Glutamatergic neuron (in vitro differentiated cells): ENCODE measurements around the gene STX10. TPM values are rescaled to one million over a fixed set of nuclear protein-coding genes. Genes with fewer than 3 reads are reported as not detected.
"Not testable (repeated sequence)": the region's sequence is repeated elsewhere in the genome, so short reads cannot be mapped to it uniquely, and the experiment has no call there.

ENCODE experiments used
- DNase-seq: peaks from one replicate; pipeline ENCODE4 v3.0.0; 2022
- H3K27ac Mint-ChIP-seq: one replicate; pipeline ENCODE4 v1.8.0; 2020; ENCODE audit warnings: mild to moderate bottlenecking, mixed read lengths, inconsistent platforms; ENCODE audit not compliant: unreplicated experiment
- H3K27me3 Mint-ChIP-seq: one replicate; pipeline ENCODE4 v1.8.0; 2020; ENCODE audit warnings: mild to moderate bottlenecking, moderate library complexity, mixed read lengths, inconsistent platforms; ENCODE audit not compliant: unreplicated experiment
- H3K36me3 Mint-ChIP-seq: one replicate; pipeline ENCODE4 v1.8.0; 2020; ENCODE audit warnings: mild to moderate bottlenecking, mixed read lengths, inconsistent platforms; ENCODE audit not compliant: unreplicated experiment
- H3K4me1 Mint-ChIP-seq: one replicate; pipeline ENCODE4 v1.8.0; 2020; ENCODE audit warnings: mild to moderate bottlenecking, low read depth, mixed read lengths, inconsistent platforms; ENCODE audit not compliant: unreplicated experiment
- H3K4me3 Mint-ChIP-seq: one replicate; pipeline ENCODE4 v1.8.0; 2020; ENCODE audit warnings: mild to moderate bottlenecking, mixed read lengths, inconsistent platforms; ENCODE audit not compliant: unreplicated experiment
- H3K9me3 Mint-ChIP-seq: one replicate; pipeline ENCODE4 v1.8.0; 2020; ENCODE audit warnings: mild to moderate bottlenecking, moderate library complexity, mixed read lengths, inconsistent platforms; ENCODE audit not compliant: unreplicated experiment
- total RNA-seq: library from RNA; stranded (reverse); fragmentation: NEBNext Ultra II Directional; extraction: Animal tissue kit (Norgen Biotek cat#: 25700); gene quantifications from one replicate; pipeline ENCODE4 v1.2.1, GENCODE V29; 2021; ENCODE audit not compliant: unreplicated experiment
- TF ChIP-seq, protein P1 (sequence below): fragments of 200-600 bp; sonication (generic); IDR thresholded peaks from one replicate; pipeline ENCODE4 v1.5.0; 2021; ENCODE audit not compliant: partially characterized antibody, unreplicated experiment

Gene STX10
- total RNA-seq, 1 donor from 2014 or later, result 17.2 TPM

GRCh38 chr19:13189600-13189999 lies 39.4 kb upstream of the STX10 start:
- H3K27ac Mint-ChIP-seq, result no peak overlapping the region
- TF ChIP-seq, protein P1, sequence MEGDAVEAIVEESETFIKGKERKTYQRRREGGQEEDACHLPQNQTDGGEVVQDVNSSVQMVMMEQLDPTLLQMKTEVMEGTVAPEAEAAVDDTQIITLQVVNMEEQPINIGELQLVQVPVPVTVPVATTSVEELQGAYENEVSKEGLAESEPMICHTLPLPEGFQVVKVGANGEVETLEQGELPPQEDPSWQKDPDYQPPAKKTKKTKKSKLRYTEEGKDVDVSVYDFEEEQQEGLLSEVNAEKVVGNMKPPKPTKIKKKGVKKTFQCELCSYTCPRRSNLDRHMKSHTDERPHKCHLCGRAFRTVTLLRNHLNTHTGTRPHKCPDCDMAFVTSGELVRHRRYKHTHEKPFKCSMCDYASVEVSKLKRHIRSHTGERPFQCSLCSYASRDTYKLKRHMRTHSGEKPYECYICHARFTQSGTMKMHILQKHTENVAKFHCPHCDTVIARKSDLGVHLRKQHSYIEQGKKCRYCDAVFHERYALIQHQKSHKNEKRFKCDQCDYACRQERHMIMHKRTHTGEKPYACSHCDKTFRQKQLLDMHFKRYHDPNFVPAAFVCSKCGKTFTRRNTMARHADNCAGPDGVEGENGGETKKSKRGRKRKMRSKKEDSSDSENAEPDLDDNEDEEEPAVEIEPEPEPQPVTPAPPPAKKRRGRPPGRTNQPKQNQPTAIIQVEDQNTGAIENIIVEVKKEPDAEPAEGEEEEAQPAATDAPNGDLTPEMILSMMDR, result no peak
- no peaks in the 10 kb centered on the region for H3K4me1 Mint-ChIP-seq
- no peak overlapping the region for H3K4me3 Mint-ChIP-seq
- H3K27me3 Mint-ChIP-seq, result peaks cover 2% of the 10 kb centered on the region
- DNase-seq, result no peak
- no peaks in the 10 kb centered on the region for H3K36me3 Mint-ChIP-seq
- H3K9me3 Mint-ChIP-seq, result no peaks in the 10 kb centered on the region

- no peak for DNase-seq
- H3K27me3 Mint-ChIP-seq, result peaks cover 2% of the 10 kb centered on the region
- H3K4me1 Mint-ChIP-seq, result no peaks in the 10 kb centered on the region
- H3K4me3 Mint-ChIP-seq, result no peak overlapping the region
- no peaks in the 10 kb centered on the region for H3K9me3 Mint-ChIP-seq
- TF ChIP-seq, protein P1, result no peak
- no peak overlapping the region for H3K27ac Mint-ChIP-seq
- H3K36me3 Mint-ChIP-seq, result no peaks in the 10 kb centered on the region
Measured at GRCh38 chr19:13187419-13187818, 37.2 kb upstream of the STX10 start.

- H3K36me3 Mint-ChIP-seq, H3K27me3 Mint-ChIP-seq, H3K9me3 Mint-ChIP-seq, H3K4me3 Mint-ChIP-seq, H3K4me1 Mint-ChIP-seq, DNase-seq, H3K27ac Mint-ChIP-seq: not testable (repeated sequence)
Measured at GRCh38 chr19:13186688-13187087, 36.5 kb upstream of the STX10 start.

DNA sequence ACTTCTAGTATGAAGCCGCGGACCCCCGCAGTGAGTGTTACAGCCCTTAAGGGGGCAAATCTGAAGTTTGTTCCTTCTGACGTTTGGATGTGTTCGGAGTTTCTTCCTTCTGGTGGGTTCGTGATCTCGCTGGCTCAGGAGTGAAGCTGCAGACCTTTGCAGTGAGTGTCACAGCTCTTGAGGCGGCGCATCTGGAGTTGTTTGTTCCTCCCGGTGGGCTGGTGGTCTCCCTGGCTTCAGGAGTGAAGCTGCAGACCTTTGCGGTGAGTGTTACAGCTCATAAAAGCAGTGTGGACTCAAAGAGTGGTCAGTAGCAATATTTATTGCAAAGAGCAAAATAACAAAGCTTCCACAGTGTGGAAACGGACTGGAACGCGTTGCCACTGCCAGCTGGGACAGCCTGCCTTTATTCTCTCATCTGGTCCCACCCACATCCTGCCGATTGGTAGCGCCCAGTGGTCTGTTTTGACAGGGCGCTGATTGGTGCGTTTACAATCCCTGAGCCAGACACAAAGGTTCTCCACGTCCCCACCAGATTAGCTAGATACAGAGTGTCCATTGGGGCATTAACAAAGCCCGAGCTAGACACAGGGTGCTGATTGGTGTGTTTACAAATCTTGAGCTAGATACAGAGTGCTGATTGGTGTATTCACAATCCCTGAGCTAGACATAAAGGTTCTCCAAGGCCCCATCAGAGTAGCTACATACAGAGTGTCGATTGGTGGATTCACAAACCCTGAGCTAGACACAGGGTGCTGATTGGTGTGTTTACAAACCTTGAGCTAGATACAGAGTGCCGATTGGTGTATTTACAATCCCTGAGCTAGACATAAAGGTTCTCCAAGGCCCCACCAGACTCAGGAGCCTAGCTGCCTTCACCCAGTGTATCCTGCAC lies 35.8 kb upstream of the STX10 start:
- not testable (repeated sequence) for H3K4me3 Mint-ChIP-seq, H3K27ac Mint-ChIP-seq, H3K4me1 Mint-ChIP-seq, DNase-seq, H3K9me3 Mint-ChIP-seq, H3K36me3 Mint-ChIP-seq, H3K27me3 Mint-ChIP-seq

DNA sequence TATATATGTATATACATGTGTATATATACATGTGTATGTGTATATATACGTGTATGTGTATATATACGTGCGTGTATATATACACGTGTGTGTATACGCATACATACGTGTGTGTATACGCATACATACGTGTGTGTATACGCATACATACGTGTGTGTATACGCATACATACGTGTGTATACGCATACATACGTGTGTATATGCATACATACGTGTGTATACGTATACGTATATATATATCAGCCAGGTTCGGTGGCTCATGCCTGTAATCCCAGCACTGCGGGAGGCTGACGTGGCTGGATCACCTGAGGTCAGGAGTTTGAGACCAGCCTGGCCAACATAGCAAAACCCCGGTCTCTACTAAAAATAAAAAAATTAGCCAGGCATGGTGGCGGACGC lies 34.8 kb upstream of the STX10 start:
- H3K27ac Mint-ChIP-seq, result not testable (repeated sequence)

DNA sequence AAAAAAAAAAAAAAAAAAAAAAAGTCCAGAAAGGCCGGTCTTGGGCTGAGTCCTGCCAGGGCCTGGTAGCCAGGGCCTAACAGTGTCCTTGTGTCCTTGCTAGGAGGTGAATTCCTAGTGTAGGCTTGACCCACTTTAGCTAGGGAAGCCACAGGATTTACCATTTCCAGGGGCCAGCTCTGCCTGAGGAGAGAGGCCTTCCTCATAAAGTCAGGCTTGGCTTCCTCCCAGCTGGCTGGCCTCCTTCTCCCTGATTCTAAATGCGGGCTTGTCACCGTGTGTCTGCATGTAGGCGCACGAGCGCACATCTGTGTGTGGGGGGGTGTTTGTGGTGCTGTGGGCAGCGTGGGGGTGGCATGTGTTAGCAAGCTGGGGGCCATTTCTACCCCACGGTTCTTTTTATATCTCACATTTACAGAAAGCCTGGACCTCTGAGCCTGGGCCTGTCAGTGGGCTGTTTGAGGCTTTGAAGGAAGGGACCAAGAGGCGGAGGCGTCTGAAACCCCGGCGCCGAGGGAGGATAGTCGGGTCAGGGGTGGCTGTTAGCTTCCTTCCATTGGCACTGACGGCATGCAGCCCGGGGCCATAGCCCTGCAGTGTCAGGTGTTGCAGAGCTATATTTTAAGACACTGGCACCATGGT lies 31.7 kb upstream of the STX10 start:
- H3K36me3 Mint-ChIP-seq, result no peaks in the 10 kb centered on the region
- H3K9me3 Mint-ChIP-seq, result peaks cover 2% of the 10 kb centered on the region
- no peak overlapping the region for H3K4me3 Mint-ChIP-seq
- no peak overlapping the region for H3K27ac Mint-ChIP-seq
- H3K4me1 Mint-ChIP-seq, result peaks cover 3% of the 10 kb centered on the region
- TF ChIP-seq, protein P1, result no peak
- no peaks in the 10 kb centered on the region for H3K27me3 Mint-ChIP-seq
- no peak for DNase-seq

More for the DNA sequence above, 34.8 kb upstream of the STX10 start:
- H3K4me1 Mint-ChIP-seq, H3K27me3 Mint-ChIP-seq, H3K9me3 Mint-ChIP-seq, H3K36me3 Mint-ChIP-seq, DNase-seq, H3K4me3 Mint-ChIP-seq: not testable (repeated sequence)

DNA sequence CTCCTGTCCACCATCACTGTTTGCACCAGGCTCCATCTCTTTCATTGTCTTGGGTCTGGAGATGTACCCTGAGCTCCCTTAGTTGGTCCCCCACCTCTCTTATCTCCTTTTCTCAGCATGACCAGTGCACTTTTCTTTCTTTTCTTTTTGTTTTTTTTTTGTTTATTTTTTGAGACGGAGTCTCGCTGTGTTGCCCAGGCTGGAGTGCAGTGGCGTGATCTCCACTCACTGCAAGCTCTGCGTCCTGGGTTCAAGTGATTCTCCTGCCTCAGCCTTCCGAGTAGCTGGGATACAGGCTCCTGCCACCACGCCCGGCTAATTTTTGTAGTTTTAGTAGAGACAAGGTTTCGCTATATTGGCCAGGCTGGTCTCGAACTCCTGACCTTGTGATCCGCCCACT lies 28.1 kb upstream of the STX10 start:
- H3K36me3 Mint-ChIP-seq, H3K4me3 Mint-ChIP-seq, H3K27ac Mint-ChIP-seq, H3K9me3 Mint-ChIP-seq, H3K4me1 Mint-ChIP-seq, DNase-seq, H3K27me3 Mint-ChIP-seq: not testable (repeated sequence)

DNA sequence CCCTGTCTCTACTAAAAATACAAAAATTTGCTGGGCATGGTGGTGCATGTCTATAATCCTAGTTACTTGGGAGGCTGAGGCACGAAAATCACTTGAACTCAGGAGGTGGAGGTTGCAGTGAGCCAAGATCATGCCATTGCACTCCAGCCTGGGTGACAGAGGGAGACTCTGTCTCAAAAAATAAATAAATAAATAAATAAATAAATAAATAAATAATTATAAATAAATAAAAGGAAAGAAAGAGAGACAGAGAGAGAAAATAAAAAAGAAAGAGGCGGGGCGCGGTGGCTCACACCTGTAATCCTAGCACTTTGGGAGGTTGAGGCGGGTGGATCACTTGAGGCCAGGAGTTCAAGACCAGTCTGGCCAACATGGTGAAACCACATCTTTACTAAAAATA lies 27.4 kb upstream of the STX10 start:
- H3K4me1 Mint-ChIP-seq, H3K27me3 Mint-ChIP-seq, H3K27ac Mint-ChIP-seq, H3K9me3 Mint-ChIP-seq, H3K4me3 Mint-ChIP-seq, DNase-seq, H3K36me3 Mint-ChIP-seq: not testable (repeated sequence)
